HG03460 (cell line): ENCODE measurements around the gene RTN4.
A peak's percentile ranks its signal among the peaks of the same experiment; 100 is the strongest.
"Not testable (repeated sequence)": the region's sequence is repeated elsewhere in the genome, so short reads cannot be mapped to it uniquely, and the experiment has no call there.

Experiments used
- ATAC-seq: cut with Tn5 transposase; IDR thresholded peaks from one replicate; pipeline ENCODE4 v1.9.1; 2021; ENCODE audit not compliant: unreplicated experiment

The RTN4 gene

DNA sequence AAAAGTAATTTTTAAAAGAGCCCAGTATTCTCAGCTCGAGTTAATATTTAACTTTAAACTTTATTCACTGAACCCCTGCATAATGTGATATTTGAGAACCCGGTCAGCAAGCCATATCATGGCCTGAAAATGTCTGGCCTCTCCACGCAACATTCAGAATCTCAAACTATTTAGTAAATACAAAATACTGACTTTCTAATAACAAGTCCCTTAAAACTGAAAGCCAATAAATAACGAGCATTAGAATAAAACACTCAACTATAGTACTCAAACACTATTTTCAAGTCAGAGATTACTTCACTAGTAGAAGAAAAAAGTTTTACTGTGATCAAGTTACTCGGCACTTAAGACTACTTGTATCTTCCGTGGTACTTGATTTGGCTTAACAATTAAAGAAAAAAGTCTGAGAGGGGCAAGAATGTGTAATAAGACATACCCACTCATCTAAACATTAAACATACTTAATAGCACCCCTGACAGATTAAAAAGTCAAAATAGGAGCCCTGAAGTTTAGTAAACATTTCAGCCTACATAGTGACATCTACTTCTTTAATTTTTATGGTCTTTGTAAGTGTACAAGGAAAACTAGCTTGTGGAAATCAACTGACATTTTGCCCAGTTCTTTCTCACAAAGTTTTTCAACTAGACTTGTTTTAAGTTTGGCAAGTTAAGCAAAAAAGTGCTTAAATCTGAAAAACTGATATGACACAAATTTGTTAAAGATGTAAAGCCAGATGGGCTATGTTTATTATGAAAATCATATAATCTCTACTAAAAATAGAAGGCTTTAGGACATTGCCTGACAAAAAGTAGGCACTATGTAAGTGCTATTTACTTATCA is 38.2 kb downstream of the RTN4 start:
- no peak for ATAC-seq

DNA sequence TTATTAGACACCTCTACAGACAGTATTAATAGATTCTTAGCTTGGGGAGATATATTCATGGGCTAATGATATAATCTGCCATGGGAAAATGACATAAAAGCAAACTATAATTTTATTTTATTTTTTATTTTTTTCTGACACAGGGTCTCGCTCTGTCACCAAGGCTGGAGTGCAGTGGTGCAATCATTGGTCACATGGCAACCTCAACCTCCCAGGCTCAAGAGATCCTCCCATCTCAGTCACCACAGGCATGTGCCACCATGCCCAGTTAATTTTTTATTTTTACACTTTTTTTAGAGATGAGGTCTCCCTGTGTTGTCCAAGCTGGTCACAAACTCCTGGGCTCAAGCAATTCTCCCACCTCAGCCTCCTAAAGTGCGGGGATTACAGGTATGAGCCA is 39.3 kb downstream of the RTN4 start:
- no peak for ATAC-seq

DNA sequence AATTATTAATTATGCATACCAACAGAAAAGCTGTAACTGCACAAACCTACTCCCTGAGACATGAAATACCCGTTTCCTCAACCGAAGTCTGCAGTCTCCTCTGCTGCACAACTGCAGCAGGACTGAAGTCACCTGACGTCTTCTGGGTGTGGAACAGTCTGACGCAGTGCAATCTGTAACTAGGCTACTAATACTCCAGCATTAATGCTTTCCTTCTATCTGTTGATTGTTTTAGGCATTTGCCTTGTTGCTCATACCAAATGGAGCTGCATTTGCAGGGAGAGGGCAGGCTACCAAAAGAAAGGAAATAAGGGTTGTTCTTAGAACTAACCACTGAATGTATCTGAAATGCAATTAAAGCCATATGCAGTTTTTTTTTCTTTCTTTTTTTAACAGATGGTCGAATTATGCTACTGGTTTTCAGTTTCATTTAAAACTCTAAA is 40.1 kb downstream of the RTN4 start:
- peak; percentile 92 for ATAC-seq

DNA sequence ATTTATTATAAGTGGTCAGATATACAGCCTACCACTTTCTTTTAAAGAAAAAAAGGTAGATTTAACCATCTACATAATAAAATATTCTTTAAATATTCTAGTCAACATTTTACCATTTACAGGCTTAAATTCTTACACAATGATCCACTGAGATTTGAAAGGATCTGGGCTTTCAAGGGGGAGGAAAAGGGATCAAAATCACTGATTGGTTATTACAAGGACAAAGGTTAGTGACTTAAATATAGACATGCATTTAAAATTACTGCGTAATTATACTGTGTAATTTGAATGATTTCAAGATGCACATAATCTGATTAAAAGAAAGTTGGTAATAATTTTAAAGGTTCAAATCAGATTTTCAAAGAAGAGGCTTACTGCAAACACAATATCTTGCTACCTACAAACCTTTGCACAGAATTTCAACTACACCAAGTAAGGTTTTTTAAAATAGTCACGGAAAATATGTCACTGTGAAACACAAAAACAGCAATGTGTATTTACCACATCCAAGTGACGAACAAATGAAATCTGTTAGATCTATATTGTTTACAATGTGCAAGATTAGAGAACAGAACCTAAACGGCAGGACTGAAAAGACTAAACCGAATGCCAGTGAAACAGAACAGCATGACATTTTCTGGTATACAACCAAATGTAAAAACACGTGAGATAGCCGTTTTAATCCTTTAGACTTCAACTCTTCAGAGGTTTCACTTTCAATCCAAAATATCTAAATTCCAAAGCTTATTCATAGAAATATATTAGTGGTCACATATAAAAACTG is 40.8 kb downstream of the RTN4 start:
- ATAC-seq: no peak

DNA sequence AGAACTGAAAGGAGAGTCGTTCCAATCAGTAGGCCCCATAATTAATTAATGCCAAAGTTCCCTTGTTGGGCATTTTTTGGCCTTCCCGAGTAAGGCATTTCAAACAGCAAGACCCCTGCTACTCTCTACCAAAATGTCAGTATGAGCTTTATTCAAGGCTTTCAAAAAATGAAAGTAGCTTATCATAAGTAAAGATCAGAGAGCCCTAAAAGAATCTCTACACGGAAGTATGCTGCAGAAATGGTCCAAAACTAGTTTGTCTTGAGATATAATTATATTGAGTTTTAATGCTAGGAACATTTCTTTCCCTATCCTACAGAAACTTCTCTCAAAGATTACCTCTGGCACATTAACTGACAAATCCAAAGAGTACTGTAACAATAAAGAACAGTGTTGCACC is 43.9 kb downstream of the RTN4 start:
- ATAC-seq: no peak

DNA sequence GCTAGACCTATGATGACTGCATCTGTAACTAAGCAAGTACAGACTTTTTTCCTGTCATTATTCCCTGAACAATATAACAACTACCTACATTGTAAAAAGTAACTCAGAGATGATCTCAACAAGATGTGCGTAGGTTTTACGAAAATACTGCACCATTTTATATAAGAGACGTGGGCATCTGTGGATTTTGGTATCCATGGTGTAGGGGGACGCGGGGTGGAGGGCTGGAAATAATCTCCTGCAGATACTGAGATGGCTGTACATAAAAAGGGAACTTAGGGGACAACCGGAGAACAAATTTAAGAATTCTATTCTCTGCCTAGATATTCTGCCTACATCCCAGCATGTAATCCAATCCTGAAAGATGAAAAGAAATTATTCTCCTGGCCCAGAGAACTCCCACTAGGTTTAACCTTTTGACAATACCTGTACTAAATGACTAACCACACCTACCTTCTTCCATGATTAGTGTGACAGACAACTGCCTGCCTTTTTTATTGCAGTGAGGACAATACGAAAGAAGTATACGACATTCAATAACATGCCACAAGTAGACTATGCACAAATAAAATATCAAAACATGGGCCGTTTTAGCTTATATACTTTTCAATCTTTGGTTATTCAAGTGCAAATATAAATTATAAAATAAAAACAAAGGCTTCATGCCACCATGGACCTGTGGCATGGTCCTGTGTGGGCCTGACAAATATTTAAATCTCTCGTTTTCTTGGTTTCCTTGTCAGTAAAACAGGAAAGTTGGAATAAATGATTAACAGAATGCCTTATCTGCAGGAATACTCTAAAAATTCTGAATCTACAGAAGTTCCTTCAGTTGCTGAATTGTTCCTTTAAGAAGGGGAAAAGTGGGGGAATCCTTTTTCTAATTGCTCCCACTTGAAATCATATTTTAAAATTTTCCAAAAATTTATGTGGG is 46.3 kb downstream of the RTN4 start:
- ATAC-seq: no peak

DNA sequence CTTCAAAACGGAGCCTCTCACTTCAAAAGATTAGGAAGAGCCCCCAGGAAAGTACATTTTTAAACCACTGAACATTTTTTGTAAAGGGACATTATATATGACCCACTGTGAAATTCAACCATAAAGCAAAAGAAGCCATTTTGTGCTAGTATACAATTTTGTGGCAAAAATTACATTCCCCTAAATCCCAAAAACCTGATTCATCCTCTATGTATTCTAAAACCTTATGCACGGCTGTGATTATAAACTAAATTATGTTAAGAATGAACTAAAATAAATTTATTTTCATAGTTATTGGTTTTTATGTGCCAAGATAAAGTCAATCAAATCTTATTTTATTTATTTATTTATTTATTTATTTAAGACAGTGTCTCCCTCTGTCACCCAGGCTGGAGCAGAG is 48.5 kb downstream of the RTN4 start:
- no peak for ATAC-seq

DNA sequence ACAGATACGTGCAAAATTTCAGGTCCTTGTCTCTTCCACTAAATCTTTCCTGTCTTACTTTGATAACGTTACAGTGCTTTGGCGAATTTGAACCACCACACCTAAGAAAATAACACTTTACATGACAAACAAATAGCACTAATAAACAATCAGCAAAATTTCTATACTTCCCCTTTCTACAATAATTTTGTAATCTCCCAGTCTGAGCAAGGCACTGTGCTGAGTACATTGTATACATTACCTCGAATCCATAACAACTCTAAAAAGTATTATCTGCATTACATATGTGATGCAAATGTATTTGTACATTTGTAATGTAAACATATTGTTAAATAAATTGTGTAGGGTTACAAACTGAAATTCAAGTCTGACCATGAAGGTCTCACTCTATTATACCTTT is 49.9 kb downstream of the RTN4 start:
- no peak for ATAC-seq

DNA sequence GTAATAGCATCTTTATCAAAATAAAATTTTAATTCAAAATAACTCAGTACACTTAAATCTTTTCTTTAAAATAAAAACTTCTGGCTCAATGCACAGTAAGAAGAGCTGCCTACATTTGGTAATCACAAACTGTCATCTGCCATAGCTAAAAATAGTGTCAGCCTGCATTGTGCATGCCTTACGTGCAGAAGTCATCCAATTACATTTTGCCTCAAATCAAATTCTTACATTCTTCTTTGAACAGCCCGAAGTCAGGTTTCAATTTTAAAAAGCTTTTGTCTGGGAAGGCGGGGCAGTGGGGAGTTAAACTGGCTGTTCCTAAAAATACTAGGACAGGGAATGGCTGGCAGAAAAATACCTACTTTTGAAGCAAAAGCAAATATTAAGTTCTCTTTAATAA is 51.1 kb downstream of the RTN4 start:
- no peak for ATAC-seq

DNA sequence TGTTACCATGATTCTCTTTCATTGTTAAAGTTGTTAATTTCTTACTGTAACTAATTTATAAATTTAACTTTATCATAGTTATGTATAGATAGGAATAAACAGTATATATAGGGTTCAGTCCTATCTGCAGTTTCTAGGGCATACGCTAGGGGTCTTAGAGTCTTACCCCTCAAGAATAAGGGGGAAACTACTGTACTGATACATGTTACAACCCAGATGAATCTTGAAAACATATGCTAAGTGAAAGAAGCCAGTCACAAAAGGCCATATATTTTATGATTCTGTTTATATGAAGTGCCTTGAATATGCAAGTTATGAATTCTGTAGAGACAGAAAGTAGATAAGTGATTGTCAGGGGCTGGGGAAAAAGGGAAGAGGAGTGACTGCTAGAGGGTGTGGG is 52.4 kb downstream of the RTN4 start:
- ATAC-seq: no peak

DNA sequence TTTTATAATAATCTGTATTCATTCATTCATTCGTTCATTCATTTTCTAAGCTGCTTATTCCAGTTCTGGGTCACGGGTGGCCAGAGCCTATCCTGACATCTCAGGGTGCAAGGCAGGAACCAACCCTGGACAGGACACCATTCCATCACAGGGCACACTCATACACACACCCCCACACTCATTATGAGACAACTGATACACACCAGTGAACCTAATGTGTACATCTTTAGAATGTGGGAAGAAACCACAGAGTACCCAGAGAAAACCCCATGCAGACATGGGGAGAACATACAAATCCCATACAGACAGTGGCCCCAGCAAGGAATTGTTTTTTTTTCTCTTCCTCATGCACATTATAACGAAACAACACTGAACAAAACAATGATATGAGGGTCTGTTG is 54.7 kb downstream of the RTN4 start:
- ATAC-seq: no peak

DNA sequence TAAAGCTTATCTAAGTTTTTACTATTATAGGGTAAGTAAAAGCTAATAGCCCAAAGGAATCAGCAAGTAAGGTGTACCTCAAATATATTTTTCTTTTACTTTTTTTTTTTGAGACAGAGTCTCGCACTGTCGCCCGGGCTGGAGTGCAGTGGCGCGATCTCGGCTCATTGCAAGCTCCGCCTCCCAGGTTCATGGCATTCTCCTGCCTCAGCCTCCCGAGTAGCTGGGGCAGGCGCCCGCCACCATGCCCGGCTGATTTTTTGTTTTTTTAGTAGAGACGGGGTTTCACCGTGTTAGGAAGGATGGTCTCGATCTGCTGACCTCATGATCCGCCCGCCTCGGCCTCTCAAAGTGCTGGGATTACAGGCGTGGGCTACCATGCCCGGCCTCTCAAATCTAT is 59.6 kb downstream of the RTN4 start:
- ATAC-seq: not testable (repeated sequence)

DNA sequence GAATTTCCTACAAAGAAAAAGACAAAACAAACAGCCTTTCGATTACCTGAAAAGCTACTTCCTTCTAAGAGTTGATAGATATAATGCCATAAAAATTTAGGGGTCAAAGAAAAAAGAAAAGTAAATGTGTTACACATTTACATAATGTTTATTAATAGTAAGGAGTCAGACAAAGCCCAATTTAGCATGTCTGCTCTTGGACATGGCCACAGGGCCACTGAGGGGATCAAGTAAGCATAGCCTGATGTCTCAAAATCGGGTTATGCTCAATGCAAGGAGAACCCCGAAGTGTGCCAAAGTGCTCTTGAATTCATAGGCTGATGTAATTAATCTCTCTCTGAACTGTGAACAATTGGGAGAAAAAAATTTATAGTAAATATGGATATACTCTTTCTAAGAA is 61.6 kb downstream of the RTN4 start:
- no peak for ATAC-seq

DNA sequence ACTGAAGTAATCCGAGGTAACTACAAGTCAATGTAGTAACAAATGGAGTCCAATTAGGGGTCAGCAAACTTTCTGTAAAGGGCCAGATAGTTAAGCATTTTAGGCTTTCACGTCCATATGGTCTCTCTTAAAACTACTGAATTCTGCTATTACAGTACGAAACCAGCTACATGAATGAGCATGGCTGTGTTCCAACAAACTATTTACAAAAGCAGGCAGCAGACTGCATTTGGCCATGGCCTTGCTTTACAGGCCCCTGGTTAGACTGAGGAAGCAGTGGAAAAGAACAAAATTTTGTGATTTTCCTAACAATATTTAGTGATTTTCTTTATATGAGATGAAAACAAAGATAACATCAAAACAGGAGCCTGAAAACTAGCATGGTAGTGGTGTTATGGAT is 64.0 kb downstream of the RTN4 start:
- no peak for ATAC-seq

DNA sequence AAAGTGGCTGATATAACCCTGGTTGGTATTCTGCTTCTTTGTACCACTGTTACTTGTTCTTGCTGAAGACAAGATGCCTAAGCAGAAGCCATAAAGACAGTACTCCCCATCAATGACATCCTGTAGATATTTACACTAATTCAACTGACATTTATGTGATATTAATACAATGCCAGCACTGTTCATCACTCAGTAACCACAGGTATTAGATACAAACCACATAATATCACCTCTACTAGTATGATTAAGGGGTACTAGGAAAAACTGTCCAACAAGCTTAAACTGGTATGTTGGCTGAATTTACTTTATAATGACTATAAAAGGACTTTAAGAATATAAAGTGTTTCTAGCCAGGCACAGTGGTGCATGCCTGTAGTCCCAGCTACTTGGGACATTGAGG is 65.8 kb downstream of the RTN4 start:
- ATAC-seq: no peak

DNA sequence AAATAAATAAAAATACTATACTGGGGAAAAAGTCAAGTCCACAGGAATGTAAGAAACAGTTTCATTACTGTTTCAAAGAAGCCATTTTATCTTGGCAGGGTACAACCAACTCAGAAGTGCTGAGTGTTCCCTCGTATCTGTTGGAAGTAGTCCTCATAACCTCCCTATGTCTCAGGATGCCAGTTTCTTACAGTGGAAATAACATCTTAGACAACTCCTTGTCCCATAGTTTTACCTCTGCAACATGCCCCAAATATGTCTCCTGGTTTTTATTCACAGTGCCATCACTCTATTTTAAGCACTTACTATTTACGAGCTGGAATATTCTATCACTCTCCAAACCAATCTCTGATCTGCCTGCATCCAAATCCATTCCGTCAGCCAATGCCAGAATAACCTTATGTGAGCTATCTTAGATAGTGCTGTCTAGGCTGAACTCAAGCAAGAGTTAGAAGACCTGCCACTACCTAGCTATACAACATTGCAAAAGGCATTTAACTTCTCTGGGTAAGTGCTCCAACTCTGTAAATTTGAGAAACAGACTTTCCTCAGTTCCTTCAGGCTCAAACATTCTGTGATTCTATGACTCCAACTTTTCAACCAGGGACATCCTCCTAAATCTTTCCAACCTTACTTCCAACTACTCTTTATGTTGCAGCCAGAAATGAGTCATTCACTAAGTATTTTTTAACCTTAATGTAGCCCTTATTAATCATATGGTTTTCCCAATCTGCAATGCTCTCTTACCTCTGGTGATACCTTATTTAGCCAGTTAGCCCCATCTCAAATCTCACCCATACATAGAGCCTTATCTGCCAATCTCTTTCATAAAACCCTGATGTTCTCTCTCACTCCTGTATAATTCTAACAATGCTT is 66.7 kb downstream of the RTN4 start:
- no peak for ATAC-seq

DNA sequence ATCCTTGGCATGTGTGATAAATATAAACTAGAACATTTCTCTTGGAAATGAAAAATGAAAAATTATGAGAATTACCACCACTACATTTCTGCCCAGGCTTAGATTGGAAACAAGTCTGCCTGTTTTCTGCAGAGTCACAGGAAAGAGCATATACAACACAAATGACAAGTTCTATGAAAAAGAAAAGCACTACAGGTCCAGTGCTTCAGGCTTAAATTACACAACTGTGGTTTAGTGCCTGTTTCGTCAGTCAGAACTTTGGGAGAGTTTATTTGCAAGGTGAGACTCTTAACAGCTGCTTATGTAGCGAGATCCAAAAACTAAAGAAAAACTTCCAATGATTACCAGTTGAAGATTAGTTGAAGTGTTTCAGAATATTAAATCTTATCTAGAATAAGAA is 68.9 kb downstream of the RTN4 start:
- ATAC-seq: no peak

DNA sequence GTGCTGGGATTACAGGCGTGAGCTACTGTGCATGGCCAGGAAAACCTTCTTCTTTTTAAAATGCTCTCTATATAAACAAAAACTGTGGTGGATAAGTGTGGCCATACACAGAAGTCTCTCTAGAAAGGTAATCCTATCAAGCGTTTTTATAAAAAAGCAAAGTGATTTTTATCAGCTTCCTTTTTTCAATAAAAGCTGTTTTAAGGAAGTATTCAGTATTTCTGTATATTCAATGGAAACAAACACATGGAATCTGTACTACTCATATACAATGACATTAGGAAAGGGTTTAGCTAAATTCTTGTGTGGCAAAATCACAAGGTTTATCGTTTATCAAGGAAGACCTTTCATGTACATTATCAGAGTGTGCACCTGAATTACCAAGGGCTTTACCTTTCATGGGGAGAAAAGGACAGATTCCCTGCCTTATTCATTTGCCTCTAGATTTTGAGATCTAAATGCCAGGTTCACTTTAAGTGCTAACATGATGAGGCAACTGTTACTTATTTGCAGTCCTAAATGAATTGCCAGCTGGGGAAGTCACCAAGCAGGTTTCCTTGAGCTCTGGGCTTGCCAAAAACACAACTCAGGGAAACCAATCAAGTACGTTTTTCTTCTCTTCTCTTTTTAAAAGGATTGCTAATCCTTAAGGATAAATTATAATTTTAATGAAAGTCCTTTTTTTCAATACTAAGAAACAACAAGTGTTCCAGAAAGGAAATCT is 70.8 kb downstream of the RTN4 start:
- ATAC-seq: no peak

DNA sequence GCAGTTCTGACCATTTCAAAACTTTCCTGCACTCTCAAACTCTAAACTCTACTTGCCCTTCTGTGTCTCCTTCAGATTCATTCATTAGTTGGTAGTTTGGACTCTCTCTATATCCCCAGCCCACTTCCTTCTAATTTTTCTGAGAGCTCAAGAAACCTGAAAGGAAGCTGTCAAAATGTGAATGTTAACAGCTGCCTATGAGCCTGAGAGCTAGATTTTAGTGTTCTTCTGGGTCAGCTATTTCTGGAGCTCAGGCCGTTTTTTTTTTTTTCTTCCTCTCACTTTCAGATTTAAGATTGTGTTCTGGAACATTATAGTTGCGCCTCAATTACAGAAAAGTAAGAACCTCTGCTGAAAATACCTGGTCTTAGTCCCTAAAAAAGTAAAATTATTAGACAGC is 73.1 kb downstream of the RTN4 start:
- peak; percentile 95 for ATAC-seq
